Measurements from ENCODE around the gene GLT1D1. TPM values are rescaled to one million over a fixed set of nuclear protein-coding genes. Genes with fewer than 3 reads are reported as not detected.

Gene GLT1D1
- total RNA-seq, 1 donor from 2014 or later: 5.4 TPM

DNA sequence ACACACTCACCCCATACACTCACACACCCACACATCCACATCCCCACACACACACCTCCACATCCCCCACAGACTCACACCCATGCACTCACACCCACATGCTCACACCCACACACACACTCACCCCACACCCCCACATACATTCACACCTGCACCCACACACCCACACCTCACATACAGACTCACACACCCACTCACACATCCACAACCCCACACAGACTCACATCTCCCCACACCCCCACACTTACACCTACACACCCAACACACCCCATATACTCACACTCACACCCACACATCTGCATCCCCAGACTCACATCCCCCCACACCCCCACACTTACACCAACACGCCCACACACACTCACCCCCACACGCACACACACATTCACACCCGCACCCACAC lies 171.8 kb downstream of the GLT1D1 start:
- no peak overlapping the region for H3K27ac Mint-ChIP-seq
- peaks cover 10% of the 10 kb centered on the region for H3K4me1 Mint-ChIP-seq
- H3K27me3 Mint-ChIP-seq (ENCODE audit: insufficient read depth, low read depth): peaks cover 8% of the 10 kb centered on the region
- no peak overlapping the region for H3K4me3 ChIP-seq
- H3K9me3 ChIP-seq (ENCODE audit: low read depth): no peaks in the 10 kb centered on the region
- no peaks in the 10 kb centered on the region for H3K36me3 Mint-ChIP-seq
- no peak overlapping the region for H3K4me3 Mint-ChIP-seq
- H2AFZ ChIP-seq (replicated peaks): no peak overlapping the region
- H3K4me2 ChIP-seq: no peak overlapping the region
- TF ChIP-seq EZH2 (IDR thresholded peaks at IDR 0.05) (no peak), EZH2phosphoT487 (IDR thresholded peaks at IDR 0.05) (no peak)
- TF ChIP-seq, protein P1, sequence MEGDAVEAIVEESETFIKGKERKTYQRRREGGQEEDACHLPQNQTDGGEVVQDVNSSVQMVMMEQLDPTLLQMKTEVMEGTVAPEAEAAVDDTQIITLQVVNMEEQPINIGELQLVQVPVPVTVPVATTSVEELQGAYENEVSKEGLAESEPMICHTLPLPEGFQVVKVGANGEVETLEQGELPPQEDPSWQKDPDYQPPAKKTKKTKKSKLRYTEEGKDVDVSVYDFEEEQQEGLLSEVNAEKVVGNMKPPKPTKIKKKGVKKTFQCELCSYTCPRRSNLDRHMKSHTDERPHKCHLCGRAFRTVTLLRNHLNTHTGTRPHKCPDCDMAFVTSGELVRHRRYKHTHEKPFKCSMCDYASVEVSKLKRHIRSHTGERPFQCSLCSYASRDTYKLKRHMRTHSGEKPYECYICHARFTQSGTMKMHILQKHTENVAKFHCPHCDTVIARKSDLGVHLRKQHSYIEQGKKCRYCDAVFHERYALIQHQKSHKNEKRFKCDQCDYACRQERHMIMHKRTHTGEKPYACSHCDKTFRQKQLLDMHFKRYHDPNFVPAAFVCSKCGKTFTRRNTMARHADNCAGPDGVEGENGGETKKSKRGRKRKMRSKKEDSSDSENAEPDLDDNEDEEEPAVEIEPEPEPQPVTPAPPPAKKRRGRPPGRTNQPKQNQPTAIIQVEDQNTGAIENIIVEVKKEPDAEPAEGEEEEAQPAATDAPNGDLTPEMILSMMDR (IDR thresholded peaks at IDR 0.05): no peak
- H3K9ac ChIP-seq: no peak overlapping the region
- H3K36me3 ChIP-seq: no peaks in the 10 kb centered on the region
- no peaks in the 10 kb centered on the region for H3K4me1 ChIP-seq
- no peaks in the 10 kb centered on the region for H4K20me1 ChIP-seq (ENCODE audit: low read depth)
- no peak overlapping the region for H3K27ac ChIP-seq
- H3K9me3 Mint-ChIP-seq: no peaks in the 10 kb centered on the region
- no peaks in the 10 kb centered on the region for H3K27me3 ChIP-seq
- H3F3A ChIP-seq (ENCODE audit: low read depth): no peaks in the 10 kb centered on the region
- no peak for DNase-seq (ENCODE audit: low spot score)
- no peaks in the 10 kb centered on the region for H3K79me2 ChIP-seq (ENCODE audit: low read depth)

DNA sequence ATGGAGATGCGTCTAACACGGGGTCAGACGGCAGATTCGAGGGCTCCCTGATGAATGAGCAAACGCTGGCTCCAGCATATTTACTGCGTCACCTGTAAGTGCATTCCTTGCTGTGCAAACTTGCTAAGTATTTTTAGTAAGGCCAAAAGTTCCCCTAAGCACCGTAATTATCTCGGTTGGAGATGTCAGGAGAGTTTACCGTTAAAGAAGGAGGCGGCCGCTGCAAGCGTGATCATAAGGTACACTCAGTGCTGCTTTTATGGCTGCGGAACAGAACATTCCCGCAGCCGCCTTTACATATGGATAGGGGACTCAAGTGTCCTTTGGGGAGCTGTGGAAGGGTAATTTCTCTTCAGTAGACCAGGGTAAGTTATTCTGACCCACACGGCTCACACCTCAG lies 175.6 kb downstream of the GLT1D1 start:
- Histone ChIP-seq H3K27ac (no peak overlapping the region), H3K36me3 (no peaks in the 10 kb centered on the region), H4K20me1 (ENCODE audit: low read depth) (no peaks in the 10 kb centered on the region), H3K4me3 (no peak overlapping the region), H3K9me3 (ENCODE audit: low read depth) (no peaks in the 10 kb centered on the region), H3K79me2 (ENCODE audit: low read depth) (no peaks in the 10 kb centered on the region), H3K27me3 (no peaks in the 10 kb centered on the region), H2AFZ (replicated peaks) (no peak overlapping the region), H3K4me2 (no peak overlapping the region), H3F3A (ENCODE audit: low read depth) (no peaks in the 10 kb centered on the region), H3K4me1 (no peaks in the 10 kb centered on the region), H3K9ac (no peak overlapping the region)
- no peak for TF ChIP-seq EZH2phosphoT487 (IDR thresholded peaks at IDR 0.05)
- TF ChIP-seq, protein P1 (IDR thresholded peaks at IDR 0.05): no peak
- TF ChIP-seq EZH2 (IDR thresholded peaks at IDR 0.05): no peak
- H3K4me3 Mint-ChIP-seq: no peak overlapping the region
- no peaks in the 10 kb centered on the region for H3K36me3 Mint-ChIP-seq
- H3K9me3 Mint-ChIP-seq: no peaks in the 10 kb centered on the region
- no peak overlapping the region for H3K27ac Mint-ChIP-seq
- peaks cover 26% of the 10 kb centered on the region for H3K4me1 Mint-ChIP-seq
- DNase-seq (ENCODE audit: low spot score): no peak
- H3K27me3 Mint-ChIP-seq (ENCODE audit: insufficient read depth, low read depth): peaks cover 13% of the 10 kb centered on the region

Other genes starting within 250 kb of the GLT1D1 start
- 42.3 and 45.7 TPM in 2 replicates for gene SLC15A4, start 29.5 kb upstream of the GLT1D1 start, total RNA-seq (ENCODE audit: low replicate concordance)